Endothelial cell of umbilical vein (primary cell): ENCODE results near the gene NT5DC1.

ENCODE experiments used
- FOS ChIP-seq: IDR thresholded peaks from 2 replicates; pipeline ENCODE4 v1.6.1; 2011; ENCODE audit warnings: mild to moderate bottlenecking, low read length, moderate library complexity, borderline replicate concordance; ENCODE audit not compliant: insufficient read depth
- POLR2A ChIP-seq: IDR thresholded peaks from 2 replicates; pipeline ENCODE4 v1.6.1; 2012; ENCODE audit warnings: low read depth, mild to moderate bottlenecking, control low read depth, low read length
- TF ChIP-seq, protein P1 (sequence below), 2 donors: IDR thresholded peaks; 1 replicate in 1 of 2; 2 replicates in 1 of 2; pipeline ENCODE4 v1.5.1; 2011; ENCODE audit warnings: low read length in 2 of 2, mild to moderate bottlenecking in 2 of 2, moderate library complexity in 2 of 2, control low read depth in 1 of 2, inconsistent platforms in 1 of 2, low read depth in 1 of 2; ENCODE audit not compliant: insufficient read depth in 1 of 2; ENCODE audit errors: extremely low read depth in 1 of 2
- TF ChIP-seq, protein P2 (sequence below): IDR thresholded peaks from 2 replicates; pipeline ENCODE4 v1.6.1; 2011; ENCODE audit not compliant: insufficient read depth, insufficient read length

DNA sequence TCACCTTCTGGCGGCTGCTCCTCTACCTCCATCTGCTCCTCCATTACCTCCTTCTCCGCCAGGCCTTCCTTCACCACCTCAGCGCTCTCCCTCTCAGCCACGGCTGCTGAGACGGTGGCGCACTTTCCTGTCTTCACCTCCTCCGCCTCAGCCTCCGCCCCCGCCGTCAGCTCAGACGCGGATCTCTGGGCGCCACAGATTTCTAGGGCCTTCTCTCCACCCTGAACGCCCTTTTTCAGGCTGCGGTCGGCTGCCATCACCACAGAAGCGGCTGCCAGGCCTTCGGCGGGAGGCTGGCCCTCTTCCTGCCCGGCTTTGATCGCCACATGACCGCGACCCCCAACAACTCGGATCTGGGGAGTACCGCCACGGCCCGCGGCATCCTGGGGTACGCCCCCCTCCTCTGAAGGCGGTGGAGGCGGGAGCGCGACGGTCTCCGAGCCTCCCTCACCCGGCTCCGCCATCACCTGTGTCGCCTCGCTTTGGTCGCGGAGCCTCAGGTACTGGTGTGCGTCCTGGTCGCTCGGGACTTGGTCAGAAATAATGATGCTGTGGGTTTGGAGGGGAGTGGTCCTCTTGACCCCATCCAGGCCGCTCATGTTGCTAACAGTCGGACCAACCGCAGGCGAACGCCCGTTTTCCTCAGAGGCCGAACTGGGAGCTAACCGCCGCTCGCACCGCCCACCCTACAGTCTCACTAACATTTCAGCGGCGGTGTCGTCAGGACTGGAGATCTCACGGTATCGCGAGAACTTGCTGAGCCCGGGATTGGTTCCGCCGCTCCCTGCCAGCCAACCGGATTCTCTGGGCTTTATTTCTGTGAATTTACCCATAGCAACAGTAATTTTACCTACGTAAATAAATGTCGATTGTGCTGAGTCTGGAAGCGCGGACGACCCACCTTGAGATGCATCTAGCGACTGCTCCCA, 178.8 kb downstream of the NT5DC1 start, which contains the start of gene TSPYL1:
- TF ChIP-seq POLR2A (peak; percentile 90), FOS (no peak)
- TF ChIP-seq, protein P1, sequence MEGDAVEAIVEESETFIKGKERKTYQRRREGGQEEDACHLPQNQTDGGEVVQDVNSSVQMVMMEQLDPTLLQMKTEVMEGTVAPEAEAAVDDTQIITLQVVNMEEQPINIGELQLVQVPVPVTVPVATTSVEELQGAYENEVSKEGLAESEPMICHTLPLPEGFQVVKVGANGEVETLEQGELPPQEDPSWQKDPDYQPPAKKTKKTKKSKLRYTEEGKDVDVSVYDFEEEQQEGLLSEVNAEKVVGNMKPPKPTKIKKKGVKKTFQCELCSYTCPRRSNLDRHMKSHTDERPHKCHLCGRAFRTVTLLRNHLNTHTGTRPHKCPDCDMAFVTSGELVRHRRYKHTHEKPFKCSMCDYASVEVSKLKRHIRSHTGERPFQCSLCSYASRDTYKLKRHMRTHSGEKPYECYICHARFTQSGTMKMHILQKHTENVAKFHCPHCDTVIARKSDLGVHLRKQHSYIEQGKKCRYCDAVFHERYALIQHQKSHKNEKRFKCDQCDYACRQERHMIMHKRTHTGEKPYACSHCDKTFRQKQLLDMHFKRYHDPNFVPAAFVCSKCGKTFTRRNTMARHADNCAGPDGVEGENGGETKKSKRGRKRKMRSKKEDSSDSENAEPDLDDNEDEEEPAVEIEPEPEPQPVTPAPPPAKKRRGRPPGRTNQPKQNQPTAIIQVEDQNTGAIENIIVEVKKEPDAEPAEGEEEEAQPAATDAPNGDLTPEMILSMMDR (IDR thresholded peaks at IDR 0.05; ENCODE audit: extremely low read depth in 1 of 2, insufficient read depth in 1 of 2, low read depth in 1 of 2, low read length in 2 of 2) = no peak
- TF ChIP-seq, protein P2, sequence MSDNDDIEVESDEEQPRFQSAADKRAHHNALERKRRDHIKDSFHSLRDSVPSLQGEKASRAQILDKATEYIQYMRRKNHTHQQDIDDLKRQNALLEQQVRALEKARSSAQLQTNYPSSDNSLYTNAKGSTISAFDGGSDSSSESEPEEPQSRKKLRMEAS = no peak
